ENCODE data around the gene SMIM12.

The SMIM12 gene

DNA sequence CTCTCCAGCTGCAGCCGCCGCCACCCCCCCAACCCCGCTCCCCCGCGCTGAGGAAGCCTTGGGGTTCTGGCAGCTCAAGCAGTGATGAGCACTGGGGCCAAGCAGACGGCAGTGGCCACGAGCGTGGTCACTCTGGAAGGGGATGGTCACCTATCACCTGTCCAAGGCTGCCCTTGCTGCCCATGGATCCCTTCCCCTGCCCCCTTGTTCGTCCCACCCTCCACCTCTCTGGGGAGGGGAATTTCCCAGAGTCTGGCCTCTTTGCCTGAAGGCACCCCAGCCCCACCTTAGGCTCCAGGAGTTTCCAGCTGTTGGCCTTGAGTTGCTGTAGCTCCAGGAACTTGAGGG lies 7.2 kb upstream of the SMIM12 start:
- no peak overlapping the region; the same call in 1 of the 2 replicates for H3K27ac ChIP-seq
- 0 out of 2 replicates have a peak, but pooled peaks have one; percentile 32 for TF ChIP-seq CTCF (conservative IDR thresholded peaks at IDR 0.05)
- TF ChIP-seq ZFX (IDR thresholded peaks at IDR 0.05) = no peak

DNA sequence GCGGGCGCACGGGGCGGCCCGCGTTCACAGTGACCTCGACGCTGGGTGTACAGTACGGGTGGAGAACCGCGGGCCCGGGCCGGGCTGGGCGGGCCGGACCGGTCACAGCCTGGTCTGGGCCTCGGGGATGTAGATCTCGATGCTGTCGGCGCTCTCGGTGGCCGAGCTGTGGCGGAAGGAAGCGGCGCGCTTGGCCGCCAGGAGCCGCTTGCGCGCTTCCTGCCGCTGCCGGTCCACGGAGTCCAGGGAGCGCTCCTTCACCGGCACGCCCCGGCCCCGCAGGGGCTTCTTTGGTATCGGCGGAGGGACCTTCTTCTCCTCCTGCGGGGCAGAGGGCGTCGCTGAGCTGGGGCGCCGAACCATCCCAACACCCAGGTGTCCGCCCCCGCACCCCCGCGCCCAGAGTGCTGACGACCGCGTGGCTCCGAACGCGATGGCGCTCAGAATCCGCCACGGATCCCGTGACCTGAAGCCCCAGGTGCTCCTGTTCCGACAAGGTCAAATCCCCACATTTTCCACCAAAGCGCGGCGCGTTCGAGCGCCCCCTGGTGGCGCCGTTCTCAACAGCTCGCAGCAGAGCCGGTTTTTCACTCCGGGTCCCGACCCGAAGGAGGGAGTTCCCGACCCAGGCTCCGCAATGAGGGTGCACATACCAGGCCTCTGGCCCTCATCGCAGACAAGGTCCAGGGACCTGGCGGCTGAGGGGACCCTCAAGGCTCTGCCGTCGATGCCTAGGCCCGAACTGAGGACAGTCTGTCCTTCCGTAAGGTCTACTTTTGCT lies 6.6 kb upstream of the SMIM12 start:
- peak overlapping the region; percentile 72 for H3K27ac ChIP-seq
- TF ChIP-seq ZFX (IDR thresholded peaks at IDR 0.05) = peak; percentile 77; the same call in 1 of the 2 replicates
- TF ChIP-seq CTCF (conservative IDR thresholded peaks at IDR 0.05) = peak; percentile 97

DNA sequence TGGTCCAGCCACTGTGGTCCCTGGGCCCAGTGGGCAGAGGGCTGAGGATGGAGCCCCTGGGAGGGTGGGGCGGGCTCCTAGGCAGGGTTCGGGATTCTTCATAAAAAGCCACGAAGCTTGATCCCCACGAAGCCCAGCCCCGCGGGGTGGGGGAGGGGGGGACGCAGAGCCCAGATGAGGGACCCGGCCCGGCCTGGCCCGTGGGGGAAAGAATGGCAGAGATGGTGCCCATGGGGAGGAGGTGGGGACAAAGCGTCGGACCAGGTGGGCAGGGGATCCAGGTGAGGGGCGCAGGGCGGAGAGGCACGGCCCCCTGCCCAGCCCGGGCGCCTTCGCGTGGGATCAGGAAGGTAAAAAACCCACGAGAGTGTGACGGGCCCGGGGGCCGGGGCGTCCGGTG lies 6.0 kb upstream of the SMIM12 start:
- H3K27ac ChIP-seq = peak overlapping the region; percentile 72
- TF ChIP-seq CTCF (conservative IDR thresholded peaks at IDR 0.05) (no peak), ZFX (IDR thresholded peaks at IDR 0.05) (no peak)

GRCh38 chr1:34864759-34865158 lies 5.2 kb upstream of the SMIM12 start:
- no peak overlapping the region for H3K27ac ChIP-seq
- TF ChIP-seq CTCF (conservative IDR thresholded peaks at IDR 0.05) (no peak), ZFX (IDR thresholded peaks at IDR 0.05) (no peak)

DNA sequence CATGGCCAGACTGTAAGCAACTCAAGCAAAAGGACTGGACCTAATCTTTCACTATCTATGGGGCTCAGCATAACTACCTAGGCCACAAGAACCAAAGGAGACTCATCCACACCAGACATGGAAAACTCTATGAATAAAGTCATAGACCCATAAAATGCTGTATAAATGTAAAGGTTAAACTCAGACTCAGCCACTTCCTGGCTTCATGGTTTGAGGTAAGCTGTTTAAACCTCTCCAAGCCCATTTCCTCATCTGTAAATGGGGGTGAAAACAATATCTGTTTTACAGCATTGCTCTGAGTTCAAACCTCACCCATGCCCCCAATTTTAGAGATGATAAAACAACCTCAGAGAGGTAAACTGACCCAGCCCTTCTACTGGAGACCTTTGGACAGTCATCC lies 4.0 kb upstream of the SMIM12 start:
- TF ChIP-seq ZFX (IDR thresholded peaks at IDR 0.05) = no peak
- TF ChIP-seq CTCF (conservative IDR thresholded peaks at IDR 0.05) = no peak

DNA sequence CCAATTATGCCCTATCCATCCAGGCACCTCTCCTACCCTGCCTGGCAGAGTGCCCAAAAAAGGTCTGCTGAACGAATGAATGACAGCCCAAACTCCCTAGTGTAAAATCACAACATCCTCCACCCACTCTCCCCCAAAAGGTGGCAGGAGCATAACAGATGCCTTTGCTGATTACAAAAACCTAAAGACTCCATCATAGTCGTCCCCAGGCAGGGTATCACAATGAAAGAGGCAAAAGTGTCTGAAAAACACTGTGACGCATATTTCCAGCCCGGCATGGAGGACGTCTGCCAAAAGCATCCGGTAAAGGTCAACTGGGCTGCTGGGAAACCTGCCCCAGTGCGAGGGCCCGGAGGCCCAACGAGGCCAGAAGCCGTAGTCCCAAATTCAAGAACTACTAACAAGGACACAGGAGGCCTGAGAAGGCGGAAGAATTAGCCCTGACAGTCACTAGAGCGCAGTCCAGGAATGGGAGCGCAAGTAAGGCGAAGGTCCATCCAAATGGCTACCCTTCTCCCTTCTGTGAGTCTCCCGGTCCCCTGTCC lies 576 bp downstream of the SMIM12 start:
- H3K27ac ChIP-seq = peak overlapping the region; percentile 81
- TF ChIP-seq ZFX (IDR thresholded peaks at IDR 0.05) = no peak
- no peak for TF ChIP-seq CTCF (conservative IDR thresholded peaks at IDR 0.05)

More for the DNA sequence above, 4.0 kb upstream of the SMIM12 start:
- no peak overlapping the region for H3K27ac ChIP-seq

DNA sequence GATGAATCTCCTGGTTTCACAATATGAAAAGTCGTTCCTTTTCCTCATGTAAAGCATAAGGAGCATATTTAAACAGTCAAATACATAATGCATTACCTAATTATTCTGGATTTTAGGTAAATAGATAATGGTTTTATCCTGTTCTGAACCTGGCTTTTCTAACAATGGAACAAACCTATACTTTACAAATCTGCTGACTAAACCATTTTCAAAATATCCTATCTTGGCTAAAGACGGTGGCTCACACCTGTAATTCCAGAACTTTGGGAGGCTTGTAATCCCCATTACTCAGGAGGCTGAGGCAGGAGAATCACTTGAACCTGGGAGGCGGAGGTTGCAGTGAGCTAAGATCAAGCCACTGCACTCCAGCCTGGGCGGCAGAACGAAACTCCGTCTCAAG lies 2.9 kb downstream of the SMIM12 start:
- H3K27ac ChIP-seq = no peak overlapping the region

More for the DNA sequence above, 2.9 kb downstream of the SMIM12 start:
- TF ChIP-seq CTCF (conservative IDR thresholded peaks at IDR 0.05) = no peak
- TF ChIP-seq ZFX (IDR thresholded peaks at IDR 0.05) = no peak

Data from C4-2B (cell line).